Measurements from ENCODE around the gene MLX.

GRCh38 chr17:42520540-42520951 is 46.4 kb upstream of the MLX start:
- TF ChIP-seq CTCF (IDR thresholded peaks at IDR 0.05; ENCODE audit: control extremely low read depth in 1 of 3, insufficient read depth in 1 of 3, low read depth in 1 of 3, low read length in 3 of 3) (peak; percentile 11 to 48 (median 46); a peak in 3 of 4 replicates), POLR2A (IDR thresholded peaks at IDR 0.05; ENCODE audit: control extremely low read depth in 1 of 2, low read depth in 2 of 2, low read length in 2 of 2) (no peak), SP1 (IDR thresholded peaks at IDR 0.05; ENCODE audit: low read depth, low read length) (no peak), NRF1 (IDR thresholded peaks at IDR 0.05; ENCODE audit: low read depth, low read length) (no peak), ATF3 (IDR thresholded peaks at IDR 0.05; ENCODE audit: insufficient read depth, low read depth, low read length) (no peak), CREB1 (IDR thresholded peaks at IDR 0.05) (no peak), FOSL1 (IDR thresholded peaks at IDR 0.05; ENCODE audit: insufficient read depth, low read depth, low read length) (no peak)
